Measurements from ENCODE around the gene ZDHHC14.

ZDHHC14 gene

GRCh38 chr6:157726892-157727628, 346.1 kb downstream of the ZDHHC14 start:
- H3K27me3 ChIP-seq (ENCODE audit: insufficient read depth, poor library complexity, severe bottlenecking): no peaks in the 10 kb centered on the region
- DNase-seq (ENCODE audit: low spot score) (no peak), ATAC-seq (ENCODE audit: low read depth) (no peak)
- TF ChIP-seq CTCF (IDR thresholded peaks at IDR 0.05; ENCODE audit: poor library complexity, severe bottlenecking): no peak
- H3K36me3 ChIP-seq (ENCODE audit: low read depth): no peaks in the 10 kb centered on the region
- no peaks in the 10 kb centered on the region for H3K9me3 ChIP-seq (ENCODE audit: severe bottlenecking)
- H3K4me1 ChIP-seq (ENCODE audit: insufficient read depth, poor library complexity, severe bottlenecking): no peaks in the 10 kb centered on the region
- H3K27ac ChIP-seq (ENCODE audit: poor library complexity, severe bottlenecking): no peak overlapping the region
- H3K4me3 ChIP-seq (ENCODE audit: severe bottlenecking): no peak overlapping the region
